Measurements from ENCODE around the gene VPS9D1. TPM values are rescaled to one million over a fixed set of nuclear protein-coding genes. Genes with fewer than 3 reads are reported as not detected.

The VPS9D1 gene
- total RNA-seq, 1 experiment from 2014 or later = 4.2 TPM

- TF ChIP-seq, protein P1, sequence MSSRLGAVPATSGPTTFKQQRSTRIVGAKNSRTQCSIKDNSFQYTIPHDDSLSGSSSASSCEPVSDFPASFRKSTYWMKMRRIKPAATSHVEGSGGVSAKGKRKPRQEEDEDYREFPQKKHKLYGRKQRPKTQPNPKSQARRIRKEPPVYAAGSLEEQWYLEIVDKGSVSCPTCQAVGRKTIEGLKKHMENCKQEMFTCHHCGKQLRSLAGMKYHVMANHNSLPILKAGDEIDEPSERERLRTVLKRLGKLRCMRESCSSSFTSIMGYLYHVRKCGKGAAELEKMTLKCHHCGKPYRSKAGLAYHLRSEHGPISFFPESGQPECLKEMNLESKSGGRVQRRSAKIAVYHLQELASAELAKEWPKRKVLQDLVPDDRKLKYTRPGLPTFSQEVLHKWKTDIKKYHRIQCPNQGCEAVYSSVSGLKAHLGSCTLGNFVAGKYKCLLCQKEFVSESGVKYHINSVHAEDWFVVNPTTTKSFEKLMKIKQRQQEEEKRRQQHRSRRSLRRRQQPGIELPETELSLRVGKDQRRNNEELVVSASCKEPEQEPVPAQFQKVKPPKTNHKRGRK (CRISPR knock-in tag; IDR thresholded peaks at IDR 0.05; ENCODE audit: borderline replicate concordance) = no peak
- TF ChIP-seq ATF6 (CRISPR knock-in tag; IDR thresholded peaks at IDR 0.05) (no peak), GABPB1 (CRISPR knock-in tag; IDR thresholded peaks at IDR 0.05) (no peak), GTF2I (CRISPR knock-in tag; conservative IDR thresholded peaks at IDR 0.05) (no peak), ZNF263 (CRISPR knock-in tag; IDR thresholded peaks at IDR 0.05; ENCODE audit: low read depth) (no peak), NFATC4 (CRISPR knock-in tag; IDR thresholded peaks at IDR 0.05) (no peak), JAZF1 (CRISPR knock-in tag; IDR thresholded peaks at IDR 0.05) (no peak)
- TF ChIP-seq, protein P2, sequence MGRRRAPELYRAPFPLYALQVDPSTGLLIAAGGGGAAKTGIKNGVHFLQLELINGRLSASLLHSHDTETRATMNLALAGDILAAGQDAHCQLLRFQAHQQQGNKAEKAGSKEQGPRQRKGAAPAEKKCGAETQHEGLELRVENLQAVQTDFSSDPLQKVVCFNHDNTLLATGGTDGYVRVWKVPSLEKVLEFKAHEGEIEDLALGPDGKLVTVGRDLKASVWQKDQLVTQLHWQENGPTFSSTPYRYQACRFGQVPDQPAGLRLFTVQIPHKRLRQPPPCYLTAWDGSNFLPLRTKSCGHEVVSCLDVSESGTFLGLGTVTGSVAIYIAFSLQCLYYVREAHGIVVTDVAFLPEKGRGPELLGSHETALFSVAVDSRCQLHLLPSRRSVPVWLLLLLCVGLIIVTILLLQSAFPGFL (CRISPR knock-in tag; IDR thresholded peaks at IDR 0.05; ENCODE audit: borderline replicate concordance) = no peak
- TF ChIP-seq, protein P3, sequence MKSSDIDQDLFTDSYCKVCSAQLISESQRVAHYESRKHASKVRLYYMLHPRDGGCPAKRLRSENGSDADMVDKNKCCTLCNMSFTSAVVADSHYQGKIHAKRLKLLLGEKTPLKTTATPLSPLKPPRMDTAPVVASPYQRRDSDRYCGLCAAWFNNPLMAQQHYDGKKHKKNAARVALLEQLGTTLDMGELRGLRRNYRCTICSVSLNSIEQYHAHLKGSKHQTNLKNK (CRISPR knock-in tag; IDR thresholded peaks at IDR 0.05) = no peak
- TF ChIP-seq, protein P4, sequence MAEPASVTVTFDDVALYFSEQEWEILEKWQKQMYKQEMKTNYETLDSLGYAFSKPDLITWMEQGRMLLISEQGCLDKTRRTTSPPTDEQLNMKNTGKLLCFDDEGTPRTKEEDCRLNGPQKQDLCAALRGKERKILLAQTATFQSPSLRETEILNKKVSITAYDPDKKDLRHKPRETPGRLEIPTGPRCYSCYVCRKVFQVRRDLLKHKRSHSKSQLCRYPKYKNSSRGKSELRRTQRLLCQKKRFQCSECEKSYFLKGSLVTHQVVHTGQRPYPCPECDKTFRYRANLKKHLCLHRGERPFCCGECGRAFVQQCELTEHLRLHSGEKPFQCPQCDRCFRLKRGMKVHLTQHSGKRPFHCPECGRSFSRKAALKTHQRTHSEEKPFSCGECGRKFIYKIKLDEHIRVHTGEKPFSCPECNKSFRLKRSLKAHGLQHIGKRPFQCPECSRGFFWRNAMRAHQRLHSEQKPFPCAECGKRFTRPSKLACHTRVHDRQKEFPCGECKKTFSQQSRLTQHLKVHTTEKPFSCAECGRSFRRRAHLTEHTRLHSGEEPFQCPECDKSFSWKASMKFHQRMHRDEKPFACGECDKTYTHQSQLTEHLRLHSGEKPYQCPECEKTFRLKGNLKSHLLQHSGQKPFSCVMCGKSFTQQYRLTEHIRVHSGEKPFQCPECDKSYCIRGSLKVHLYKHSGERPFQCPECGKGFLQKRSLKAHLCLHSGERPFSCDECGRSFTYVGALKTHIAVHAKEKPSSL (CRISPR knock-in tag; conservative IDR thresholded peaks at IDR 0.05) = no peak
- TF ChIP-seq, protein P5, sequence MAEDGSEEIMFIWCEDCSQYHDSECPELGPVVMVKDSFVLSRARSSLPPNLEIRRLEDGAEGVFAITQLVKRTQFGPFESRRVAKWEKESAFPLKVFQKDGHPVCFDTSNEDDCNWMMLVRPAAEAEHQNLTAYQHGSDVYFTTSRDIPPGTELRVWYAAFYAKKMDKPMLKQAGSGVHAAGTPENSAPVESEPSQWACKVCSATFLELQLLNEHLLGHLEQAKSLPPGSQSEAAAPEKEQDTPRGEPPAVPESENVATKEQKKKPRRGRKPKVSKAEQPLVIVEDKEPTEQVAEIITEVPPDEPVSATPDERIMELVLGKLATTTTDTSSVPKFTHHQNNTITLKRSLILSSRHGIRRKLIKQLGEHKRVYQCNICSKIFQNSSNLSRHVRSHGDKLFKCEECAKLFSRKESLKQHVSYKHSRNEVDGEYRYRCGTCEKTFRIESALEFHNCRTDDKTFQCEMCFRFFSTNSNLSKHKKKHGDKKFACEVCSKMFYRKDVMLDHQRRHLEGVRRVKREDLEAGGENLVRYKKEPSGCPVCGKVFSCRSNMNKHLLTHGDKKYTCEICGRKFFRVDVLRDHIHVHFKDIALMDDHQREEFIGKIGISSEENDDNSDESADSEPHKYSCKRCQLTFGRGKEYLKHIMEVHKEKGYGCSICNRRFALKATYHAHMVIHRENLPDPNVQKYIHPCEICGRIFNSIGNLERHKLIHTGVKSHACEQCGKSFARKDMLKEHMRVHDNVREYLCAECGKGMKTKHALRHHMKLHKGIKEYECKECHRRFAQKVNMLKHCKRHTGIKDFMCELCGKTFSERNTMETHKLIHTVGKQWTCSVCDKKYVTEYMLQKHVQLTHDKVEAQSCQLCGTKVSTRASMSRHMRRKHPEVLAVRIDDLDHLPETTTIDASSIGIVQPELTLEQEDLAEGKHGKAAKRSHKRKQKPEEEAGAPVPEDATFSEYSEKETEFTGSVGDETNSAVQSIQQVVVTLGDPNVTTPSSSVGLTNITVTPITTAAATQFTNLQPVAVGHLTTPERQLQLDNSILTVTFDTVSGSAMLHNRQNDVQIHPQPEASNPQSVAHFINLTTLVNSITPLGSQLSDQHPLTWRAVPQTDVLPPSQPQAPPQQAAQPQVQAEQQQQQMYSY (CRISPR knock-in tag; IDR thresholded peaks at IDR 0.05) = no peak
- ChIA-PET CTCF (interaction anchor here (0.6 to 0.8 kb wide), 3 partner anchors 12 to 68 kb away, joined by 3 to 4 read pairs (median 3); no protein-coding TSS in a partner anchor), POLR2A (no interaction called here)
- H3K27me3 Mint-ChIP-seq (ENCODE audit: low read depth) = peaks cover 10% of the 10 kb centered on the region
- no peak for ATAC-seq
- no peaks in the 10 kb centered on the region for H3K4me1 Mint-ChIP-seq
- H3K9me3 Mint-ChIP-seq = peaks cover 27% of the 10 kb centered on the region
- H3K27ac Mint-ChIP-seq = peak overlapping the region; percentile 64; the same call in 1 of the 2 replicates
- DNase-seq (ENCODE audit: low spot score) = no peak
- peaks cover 20% of the 10 kb centered on the region for H3K36me3 Mint-ChIP-seq
- H3K4me3 Mint-ChIP-seq = no peak overlapping the region
Observed at GRCh38 chr16:89670496-89671431, 49.9 kb downstream of the VPS9D1 start.

GRCh38 chr16:89669755-89670154 lies 50.9 kb downstream of the VPS9D1 start:
- TF ChIP-seq FOXK1 (CRISPR knock-in tag; IDR thresholded peaks at IDR 0.05) = no peak
- Mint-ChIP-seq H3K4me1 (no peaks in the 10 kb centered on the region), H3K27me3 (ENCODE audit: low read depth) (peaks cover 13% of the 10 kb centered on the region), H3K36me3 (peaks cover 25% of the 10 kb centered on the region), H3K27ac (no peak overlapping the region), H3K4me3 (no peak overlapping the region), H3K9me3 (peaks cover 31% of the 10 kb centered on the region)
- CTCF ChIA-PET = no interaction called here
- ATAC-seq = no peak
- no peak for DNase-seq (ENCODE audit: low spot score)
- POLR2A ChIA-PET = no interaction called here

All from WTC11 (cell line).